C4-2B (cell line): ENCODE measurements around the gene ECPAS.

Experiments used
- H3K27ac ChIP-seq: fragments of 450-650 bp; 2 replicates; pipeline ENCODE4 v1.5.1; 2017
- CTCF ChIP-seq: fragments of 450-650 bp; conservative IDR thresholded peaks from 2 replicates; pipeline ENCODE4 v1.5.1; 2017; ENCODE audit warnings: mild to moderate bottlenecking
- ZFX ChIP-seq: fragments of 450-650 bp; IDR thresholded peaks from 2 replicates; pipeline ENCODE4 v1.6.1; 2017

ECPAS gene, protein sequence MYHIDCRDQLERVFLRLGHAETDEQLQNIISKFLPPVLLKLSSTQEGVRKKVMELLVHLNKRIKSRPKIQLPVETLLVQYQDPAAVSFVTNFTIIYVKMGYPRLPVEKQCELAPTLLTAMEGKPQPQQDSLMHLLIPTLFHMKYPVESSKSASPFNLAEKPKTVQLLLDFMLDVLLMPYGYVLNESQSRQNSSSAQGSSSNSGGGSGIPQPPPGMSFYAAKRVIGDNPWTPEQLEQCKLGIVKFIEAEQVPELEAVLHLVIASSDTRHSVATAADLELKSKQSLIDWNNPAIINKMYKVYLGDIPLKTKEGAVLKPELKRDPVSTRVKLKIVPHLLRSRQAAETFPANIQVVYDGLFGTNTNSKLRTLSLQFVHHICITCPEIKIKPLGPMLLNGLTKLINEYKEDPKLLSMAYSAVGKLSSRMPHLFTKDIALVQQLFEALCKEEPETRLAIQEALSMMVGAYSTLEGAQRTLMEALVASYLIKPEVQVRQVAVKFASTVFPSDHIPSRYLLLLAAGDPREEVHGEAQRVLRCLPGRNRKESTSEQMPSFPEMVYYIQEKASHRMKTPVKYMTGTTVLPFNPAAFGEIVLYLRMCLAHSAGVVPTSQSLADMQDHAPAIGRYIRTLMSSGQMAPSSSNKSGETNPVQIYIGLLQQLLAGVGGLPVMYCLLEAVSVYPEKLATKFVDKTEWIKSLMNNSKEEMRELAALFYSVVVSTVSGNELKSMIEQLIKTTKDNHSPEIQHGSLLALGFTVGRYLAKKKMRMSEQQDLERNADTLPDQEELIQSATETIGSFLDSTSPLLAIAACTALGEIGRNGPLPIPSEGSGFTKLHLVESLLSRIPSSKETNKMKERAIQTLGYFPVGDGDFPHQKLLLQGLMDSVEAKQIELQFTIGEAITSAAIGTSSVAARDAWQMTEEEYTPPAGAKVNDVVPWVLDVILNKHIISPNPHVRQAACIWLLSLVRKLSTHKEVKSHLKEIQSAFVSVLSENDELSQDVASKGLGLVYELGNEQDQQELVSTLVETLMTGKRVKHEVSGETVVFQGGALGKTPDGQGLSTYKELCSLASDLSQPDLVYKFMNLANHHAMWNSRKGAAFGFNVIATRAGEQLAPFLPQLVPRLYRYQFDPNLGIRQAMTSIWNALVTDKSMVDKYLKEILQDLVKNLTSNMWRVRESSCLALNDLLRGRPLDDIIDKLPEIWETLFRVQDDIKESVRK (N-terminal part only)

DNA sequence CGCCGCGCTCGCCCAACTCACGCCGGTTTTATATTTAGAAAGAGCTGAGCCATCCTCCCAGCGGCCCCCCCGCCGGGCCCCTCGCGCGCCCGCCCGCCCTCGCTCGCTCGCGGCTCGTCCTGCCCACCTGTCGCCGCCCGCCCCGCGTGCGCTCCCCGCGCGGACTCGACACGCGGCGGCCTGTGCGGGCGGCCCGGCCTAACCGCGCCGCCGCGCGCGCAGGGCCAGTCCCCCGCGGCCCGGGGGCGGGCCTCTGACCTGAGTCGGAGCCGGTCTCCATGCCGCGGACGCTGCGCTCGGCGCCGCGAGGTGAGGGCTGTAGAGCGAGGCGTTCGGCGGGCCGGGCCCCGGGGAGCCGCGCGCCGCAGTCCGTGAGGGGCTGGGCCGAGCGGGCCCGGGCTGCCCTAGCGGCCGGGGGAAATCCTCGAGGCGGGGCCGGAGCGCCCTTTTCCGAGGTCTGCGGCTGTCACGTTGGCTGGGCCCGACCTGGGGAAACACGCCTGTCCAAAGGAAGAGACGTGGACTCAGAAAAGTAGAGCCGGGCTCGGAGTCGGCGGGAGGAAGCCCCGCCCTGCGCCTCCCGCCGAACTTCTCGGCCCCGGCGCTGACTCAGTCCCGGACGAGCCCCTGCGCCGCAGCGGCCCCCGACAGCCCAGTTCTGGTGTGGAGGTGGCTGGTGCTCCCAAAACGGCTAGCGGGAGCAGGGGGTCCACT, at the start of gene ECPAS:
Gene ECPAS (minus strand): TSS at position 526 of the 714 bp plus-strand sequence. CDS start 11,465 bp downstream, outside the sequence.
- peak; percentile 98 for TF ChIP-seq ZFX
- TF ChIP-seq CTCF = no peak
- peak within 1 kb of the TSS; percentile 95 for H3K27ac ChIP-seq

DNA sequence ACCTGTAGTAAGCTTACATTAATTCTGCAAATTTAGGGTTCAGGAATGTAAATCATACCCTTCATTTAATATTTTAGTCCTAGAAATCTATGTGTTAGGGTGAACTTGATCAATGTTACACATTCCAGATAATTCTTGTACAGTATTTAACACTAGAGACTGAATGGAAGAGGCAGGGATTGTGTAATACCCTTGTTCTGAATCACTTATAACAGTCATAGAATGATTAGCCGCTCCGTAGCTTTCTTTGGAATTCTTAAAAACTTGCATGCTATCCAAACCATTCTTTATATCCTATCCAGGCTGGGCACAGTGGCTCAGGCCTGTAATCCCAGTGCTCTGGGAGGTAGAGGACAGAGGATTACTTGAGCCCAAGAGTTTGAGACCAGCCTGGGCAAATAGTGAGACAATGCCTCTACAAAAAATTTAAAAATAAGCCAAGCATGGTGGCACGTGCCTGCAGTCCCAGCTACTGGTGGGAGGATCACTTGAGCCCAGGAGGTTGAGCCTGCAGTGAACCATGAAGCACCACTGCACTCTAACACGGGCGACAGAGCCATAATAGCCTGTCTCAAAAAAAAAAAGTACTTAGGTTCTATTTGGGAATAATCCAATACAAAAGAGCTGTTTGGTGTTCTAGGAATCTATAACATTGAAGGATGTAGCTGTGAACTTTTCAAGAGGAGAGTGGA, 49.1 kb upstream of the ECPAS start:
- H3K27ac ChIP-seq = no peak overlapping the region
- TF ChIP-seq CTCF = no peak
- no peak for TF ChIP-seq ZFX

DNA sequence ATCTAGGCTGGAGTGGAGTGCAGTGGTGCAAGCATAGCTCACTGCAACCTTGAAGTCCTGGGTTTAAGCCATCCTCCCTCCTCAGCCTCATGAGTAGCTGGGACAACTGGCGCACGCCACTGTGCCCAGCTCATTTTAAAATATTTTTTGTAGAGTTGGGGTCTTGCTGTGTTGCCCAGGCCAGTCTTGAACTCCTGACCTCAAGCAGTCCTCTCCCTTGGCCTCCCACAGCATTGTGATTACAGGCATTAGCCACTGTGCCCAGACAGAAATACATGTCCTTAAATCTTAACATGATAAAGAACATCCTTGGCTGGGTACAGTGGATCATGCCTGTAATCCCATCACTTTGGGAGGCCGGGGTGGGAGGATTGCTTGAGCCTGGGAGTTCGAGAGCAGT, 47.5 kb upstream of the ECPAS start:
- TF ChIP-seq ZFX (no peak), CTCF (no peak)
- H3K27ac ChIP-seq = no peak overlapping the region

DNA sequence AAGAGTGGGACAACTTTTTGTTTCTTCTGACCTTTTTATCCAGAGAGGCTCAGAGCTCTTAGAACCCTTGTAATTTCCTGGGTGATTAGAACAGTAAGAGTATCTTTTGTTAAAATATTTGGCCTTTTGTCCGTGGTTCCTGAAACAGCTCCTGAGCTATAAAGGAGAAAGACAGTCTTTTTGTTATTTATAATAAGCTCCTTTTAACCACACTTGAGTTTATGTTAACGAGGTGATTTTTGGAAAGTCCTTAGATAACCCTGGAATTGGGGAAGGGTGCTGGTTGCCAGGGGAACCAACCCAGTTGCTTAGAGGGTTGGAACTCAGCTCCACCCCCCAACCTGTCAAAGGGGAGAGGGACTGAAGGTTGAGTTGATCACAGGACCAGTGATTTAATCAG, 45.6 kb upstream of the ECPAS start:
- no peak for TF ChIP-seq ZFX
- TF ChIP-seq CTCF = no peak
- H3K27ac ChIP-seq = no peak overlapping the region

DNA sequence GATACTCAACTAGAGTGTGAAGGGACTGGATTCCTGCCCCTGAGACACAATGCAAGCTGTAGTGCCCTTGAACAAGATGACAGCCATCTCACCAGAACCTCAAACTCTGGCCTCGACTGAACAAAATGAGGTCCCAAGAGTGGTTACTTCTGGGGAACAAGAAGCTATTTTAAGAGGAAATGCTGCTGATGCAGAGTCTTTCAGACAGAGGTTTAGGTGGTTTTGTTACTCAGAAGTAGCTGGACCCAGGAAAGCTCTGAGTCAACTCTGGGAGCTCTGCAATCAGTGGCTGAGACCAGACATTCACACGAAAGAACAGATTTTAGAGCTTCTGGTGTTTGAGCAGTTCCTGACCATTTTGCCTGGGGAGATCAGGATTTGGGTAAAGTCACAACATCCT, 43.2 kb upstream of the ECPAS start:
- no peak overlapping the region for H3K27ac ChIP-seq
- TF ChIP-seq ZFX (no peak), CTCF (no peak)
